GM12878 (cell line): ENCODE measurements around the gene SLC9B1. TPM values are rescaled to one million over a fixed set of nuclear protein-coding genes. Genes with fewer than 3 reads are reported as not detected.

Experiments used
- ATAC-seq: fragments of 200-7000 bp; cut with Tn5 transposase; 3 replicates; pipeline ENCODE4 v1.9.1; 2020; ENCODE audit warnings: mild to moderate bottlenecking, moderate library complexity
- BruUV-seq: library from RNA; stranded (reverse); fragments of 400-500 nt; replicated peaks from 2 replicates; lab custom pipeline; 2021; lab: Mats Ljungman, UMichigan
- CTCF ChIA-PET: fragments of 300-600 bp; sonication (Branson Sonifier 250); formaldehyde crosslinking; extraction: SDS; loops from one replicate; lab custom pipeline; 2021; ENCODE audit warnings: inconsistent platforms; lab: Yijun Ruan, JAX
- POLR2A ChIA-PET: fragments of 350-600 bp; formaldehyde crosslinking; extraction: SDS; loops from one replicate; lab custom pipeline; 2021; ENCODE audit warnings: inconsistent platforms; lab: Charles Lee
- RAD21 ChIA-PET: fragments of 300-600 bp; sonication (Branson Sonifier 250); formaldehyde crosslinking; loops from one replicate; lab custom pipeline; 2023; ENCODE audit warnings: antibody characterized with exemption; ENCODE audit not compliant: unreplicated experiment; lab: Charles Lee
- SMC1A ChIA-PET: fragments of 300-600 bp; sonication (Branson Sonifier 250); formaldehyde crosslinking; loops from one replicate; lab custom pipeline; 2023; ENCODE audit not compliant: unreplicated experiment, uncharacterized antibody; lab: Charles Lee
- DNase-seq: peaks from one replicate; pipeline ENCODE4 v3.0.0-alpha.2; 2011; ENCODE audit warnings: low read depth, low spot score
- FAIRE-seq: peaks from 3 replicates; lab custom pipeline; 2011; peaks lifted over from hg19 to GRCh38; lab: Jason Lieb, UNC
- H2AFZ ChIP-seq: 2 replicates; pipeline ENCODE4 v1.6.0; 2011; ENCODE audit warnings: low read depth, low read length, control low read depth; ENCODE audit not compliant: control insufficient read depth
- H3K27ac ChIP-seq: 2 replicates; pipeline ENCODE4 v1.5.1; 2011; ENCODE audit warnings: control low read depth; ENCODE audit not compliant: control insufficient read depth, insufficient read depth
- H3K27me3 ChIP-seq, 2 experiments: replicated peaks in 1 of 2; 2 replicates each; pipeline versions ENCODE4 v1.6.0 to v1.6.1; 2011; ENCODE audit warnings: low read length in 1 of 2; ENCODE audit not compliant: control insufficient read depth in 2 of 2, insufficient read depth in 2 of 2
- H3K36me3 ChIP-seq, 2 experiments: 2 replicates each; pipeline ENCODE4 v1.5.1; 2011; ENCODE audit warnings: low read length in 1 of 2; ENCODE audit not compliant: control insufficient read depth in 2 of 2, insufficient read depth in 2 of 2
- H3K4me1 ChIP-seq: 2 replicates; pipeline ENCODE4 v1.6.1; 2011; ENCODE audit warnings: mild to moderate bottlenecking, low read length, moderate library complexity, mixed read lengths; ENCODE audit not compliant: control insufficient read depth, insufficient read depth
- H3K4me2 ChIP-seq: 2 replicates; pipeline ENCODE4 v1.6.0; 2011; ENCODE audit warnings: control low read depth; ENCODE audit not compliant: control insufficient read depth, insufficient read depth
- H3K4me3 ChIP-seq: fragments of 200-600 bp; sonication (generic); 2 replicates; pipeline ENCODE4 v1.5.1; 2016
- H3K79me2 ChIP-seq: 2 replicates; pipeline ENCODE4 v1.6.0; 2011; ENCODE audit warnings: low read length; ENCODE audit not compliant: control insufficient read depth, insufficient read depth
- H3K9ac ChIP-seq: 2 replicates; pipeline ENCODE4 v1.8.0; 2011; ENCODE audit warnings: low read length, control low read depth, mixed read lengths; ENCODE audit not compliant: control insufficient read depth, insufficient read depth
- H3K9me3 ChIP-seq: replicated peaks from 3 replicates; pipeline ENCODE4 v1.5.1; 2011; ENCODE audit warnings: mild to moderate bottlenecking, low read length; ENCODE audit not compliant: control insufficient read depth, insufficient read depth
- H4K20me1 ChIP-seq: 2 replicates; pipeline ENCODE4 v1.6.0; 2011; ENCODE audit not compliant: control insufficient read depth, insufficient read depth
- BACH1 ChIP-seq: fragments of 450-650 bp; IDR thresholded peaks from 2 replicates; pipeline ENCODE4 v1.6.1; 2017; ENCODE audit warnings: mild to moderate bottlenecking, borderline replicate concordance
- CUX1 ChIP-seq: IDR thresholded peaks from 2 replicates; pipeline ENCODE4 v1.6.1; 2012; ENCODE audit warnings: improper control_type of control experiment, low read depth, low read length; ENCODE audit not compliant: insufficient replicate concordance
- HSF1 ChIP-seq: fragments of 150-350 bp; IDR thresholded peaks from 2 replicates; pipeline ENCODE4 v1.6.1; 2014; ENCODE audit warnings: mild to moderate bottlenecking, low read depth, low read length
- JUNB ChIP-seq: IDR thresholded peaks from 2 replicates; pipeline ENCODE4 v1.6.1; 2016; ENCODE audit warnings: antibody characterized with exemption, mild to moderate bottlenecking
- KAT2A ChIP-seq: conservative IDR thresholded peaks from 2 replicates; pipeline ENCODE4 v1.6.1; 2011; ENCODE audit warnings: low read depth, low read length; ENCODE audit not compliant: control insufficient read depth
- KLF5 ChIP-seq: fragments of 450-650 bp; IDR thresholded peaks from 2 replicates; pipeline ENCODE4 v1.6.1; 2014; ENCODE audit warnings: mild to moderate bottlenecking; ENCODE audit not compliant: partially characterized antibody
- POU2F2 ChIP-seq: IDR thresholded peaks from 3 replicates; pipeline ENCODE4 v1.6.1; 2011; ENCODE audit warnings: low read depth, mild to moderate bottlenecking, low read length, borderline replicate concordance
- RB1 ChIP-seq: fragments of 450-650 bp; formaldehyde crosslinking; IDR thresholded peaks from 2 replicates; pipeline ENCODE4 v1.6.1; 2017; ENCODE audit warnings: mild to moderate bottlenecking, borderline replicate concordance
- ZNF592 ChIP-seq: fragments of 450-650 bp; IDR thresholded peaks from 2 replicates; pipeline ENCODE4 v1.6.1; 2017; ENCODE audit warnings: mild to moderate bottlenecking, moderate library complexity
- WGBS: methylation state at CpG from one replicate; pipeline ENCODE4 v1.1.6; 2016; ENCODE audit warnings: low lambda C conversion rate; ENCODE audit not compliant: insufficient replicate concordance, insufficient coverage; ENCODE audit errors: missing lambda C conversion rate; 5-methylcytosine and 5-hydroxymethylcytosine counted together
- in situ Hi-C: fragments of 300-500 bp; cut with MboI; formaldehyde crosslinking; loops from 9 replicates; pipeline ENCODE4 v1.14.3; 2018; ENCODE audit warnings: mixed read lengths
- intact Hi-C: fragments of 100-400 bp; cut with micrococcal nuclease; formaldehyde crosslinking; loops from one replicate; pipeline ENCODE4 v1.14.2; 2022; ENCODE audit not compliant: unreplicated experiment
- polyA plus RNA-seq, 11 experiments: library from polyadenylated mRNA; depleted of rRNA in 4 of 11; unstranded in 6 of 11; stranded (reverse) in 5 of 11; fragments of >200 nt; fragmentation: Nextera tagmentation in 4 of 11; fragmentation: Illumina TruSeq in 1 of 11; extraction: Ambion mirVana in 4 of 11; extraction: Trizol in 1 of 11; gene quantifications; 1 replicate in 1 of 11; 2 replicates in 10 of 11; pipeline versions ENCODE4 v1.2.1 to v1.2.3, GENCODE V29; 2011 to 2016; ENCODE audit warnings: inconsistent platforms in 2 of 11, missing spikeins in 2 of 11, low read depth in 1 of 11
- total RNA-seq, 4 experiments: library from RNA; depleted of rRNA in 3 of 4; stranded (reverse); fragments of >200 nt in 3 of 4; fragmentation: Illumina TruSeq in 1 of 4; extraction: Trizol in 1 of 4; gene quantifications; 2 replicates each; pipeline versions ENCODE4 v1.2.1 to v1.2.3, GENCODE V29; 2013 to 2021

SLC9B1 gene
- total and polyA plus RNA-seq, 10 of the 15 experiments (the other 5 are each of a cell fraction or from before 2014, with no cell fraction given) = 1.0 to 3.5 (median 1.8) TPM

GRCh38 chr4:103052145-103052544, 32.6 kb upstream of the SLC9B1 start:
- Histone ChIP-seq H3K27me3 (no peaks in the 10 kb centered on the region), H3K4me3 (no peak overlapping the region), H3K9ac (no peak overlapping the region), H3K79me2 (no peaks in the 10 kb centered on the region), H3K27ac (no peak overlapping the region), H3K4me1 (peaks cover 7% of the 10 kb centered on the region), H3K9me3 (no peaks in the 10 kb centered on the region), H3K36me3 (peaks cover 0 to 13% of the 10 kb centered on the region in 2 experiments; a peak in 2 of 4 replicates), H2AFZ (no peak overlapping the region), H4K20me1 (no peaks in the 10 kb centered on the region), H3K4me2 (no peak overlapping the region)
- WGBS = 98% methylated on average over 3 of the region's 3 CpGs
- RAD21 ChIA-PET = interaction anchor here (0.7 to 1.4 kb wide), 3 partner anchors 25 to 39 kb away, joined by 3 to 4 read pairs (median 3); partner anchors contain the start of gene SLC9B2
- intact Hi-C loops = no loop called here
- CTCF ChIA-PET = interaction anchor here (0.7 to 5.0 kb wide), 6 partner anchors 8 to 47 kb away, joined by 3 to 53 read pairs (median 6); partner anchors contain the start of gene BDH2
- ATAC-seq = no peak
- in situ Hi-C loops = no loop called here
- no peak for DNase-seq
- POLR2A ChIA-PET = interaction anchor here (0.7 to 1.2 kb wide), 2 partner anchors 22 to 339 kb away, joined by 3 read pairs; no protein-coding TSS in a partner anchor
- SMC1A ChIA-PET = interaction anchor here (0.6 to 1.4 kb wide), 9 partner anchors 9 to 38 kb away, joined by 3 to 8 read pairs (median 4); partner anchors contain the start of gene SLC9B2
- no TSS peak for BruUV-seq
- no peak for FAIRE-seq
- no peak for TF ChIP-seq RB1
- no peak for TF ChIP-seq CUX1
- TF ChIP-seq BACH1 = no peak
- TF ChIP-seq KLF5 = no peak
- no peak for TF ChIP-seq HSF1
- TF ChIP-seq JUNB = no peak
- no peak for TF ChIP-seq POU2F2
- TF ChIP-seq ZNF592 = no peak
- TF ChIP-seq KAT2A = no peak
